Endothelial cell of umbilical vein (primary cell): ENCODE results near the gene B4GALNT4. TPM values are rescaled to one million over a fixed set of nuclear protein-coding genes. Genes with fewer than 3 reads are reported as not detected.

Source experiments
- BruUV-seq: library from RNA; stranded (reverse); fragments of 400-500 nt; replicated peaks from 2 replicates; lab custom pipeline; 2021; lab: Mats Ljungman, UMichigan
- CTCF ChIA-PET: fragments of 300-600, 350-600 bp; sonication (Branson Sonifier 250); formaldehyde crosslinking; loops from one replicate; lab custom pipeline; 2021; ENCODE audit warnings: antibody characterized with exemption, inconsistent platforms; lab: Charles Lee
- POLR2A ChIA-PET: fragments of 300-600, 350-600 bp; sonication (Branson Sonifier 250); formaldehyde crosslinking; loops from one replicate; lab custom pipeline; 2021; ENCODE audit warnings: antibody characterized with exemption, inconsistent platforms; lab: Charles Lee
- DNase-seq: peaks from one replicate; pipeline ENCODE4 v3.0.0-alpha.2; 2011; ENCODE audit warnings: low read depth, low spot score
- FAIRE-seq: peaks from 2 replicates; lab custom pipeline; 2011; peaks lifted over from hg19 to GRCh38; lab: Jason Lieb, UNC
- H2AFZ ChIP-seq: 2 replicates; pipeline ENCODE4 v1.6.0; 2012; ENCODE audit warnings: low read depth, low read length, control low read depth, inconsistent platforms
- H3K27ac ChIP-seq: 2 replicates; pipeline ENCODE4 v1.5.1; 2011; ENCODE audit warnings: low read depth, mild to moderate bottlenecking, control low read depth, low read length, moderate library complexity; ENCODE audit not compliant: insufficient read depth
- H3K27me3 ChIP-seq, 2 experiments: 2 replicates each; pipeline versions ENCODE4 v1.6.0 to v1.6.1; 2011; ENCODE audit warnings: low read length in 2 of 2, mixed read lengths in 1 of 2; ENCODE audit not compliant: control insufficient read depth in 2 of 2, insufficient read depth in 2 of 2
- H3K36me3 ChIP-seq, 2 experiments: 2 replicates in 1 of 2; 3 replicates in 1 of 2; pipeline ENCODE4 v1.5.1; 2011; ENCODE audit warnings: low read length in 2 of 2, mild to moderate bottlenecking in 1 of 2, moderate library complexity in 1 of 2; ENCODE audit not compliant: control insufficient read depth in 2 of 2, insufficient read depth in 2 of 2; ENCODE audit errors: extremely low read depth in 1 of 2
- H3K4me1 ChIP-seq: 3 replicates; pipeline ENCODE4 v1.5.1; 2011; ENCODE audit warnings: mild to moderate bottlenecking, low read length; ENCODE audit not compliant: control insufficient read depth, insufficient read depth; ENCODE audit errors: extremely low read depth
- H3K4me2 ChIP-seq: 2 replicates; pipeline ENCODE4 v1.6.1; 2011; ENCODE audit warnings: low read length, control low read depth, mixed read lengths; ENCODE audit not compliant: insufficient read depth
- H3K4me3 ChIP-seq, 3 experiments: fragments of 200-600 bp in 1 of 3; sonication (generic), shearing (Covaris generic) in 1 of 3; replicated peaks in 1 of 3; 2 replicates each; pipeline ENCODE4 v1.5.1; 2011 to 2016; ENCODE audit warnings: control low read depth in 3 of 3, low read length in 3 of 3, mild to moderate bottlenecking in 2 of 3, inconsistent platforms in 1 of 3, low read depth in 1 of 3, moderate library complexity in 1 of 3; ENCODE audit not compliant: insufficient read depth in 1 of 3
- H3K79me2 ChIP-seq: 2 replicates; pipeline ENCODE4 v1.6.0; 2012; ENCODE audit warnings: low read length, inconsistent platforms; ENCODE audit not compliant: control insufficient read depth, insufficient read depth
- H3K9ac ChIP-seq: replicated peaks from 2 replicates; pipeline ENCODE3; 2011; ENCODE audit warnings: low read length, control low read depth; ENCODE audit not compliant: insufficient read depth; ENCODE audit errors: extremely low read depth
- H3K9me1 ChIP-seq: replicated peaks from 3 replicates; pipeline ENCODE4 v1.6.0; 2011; ENCODE audit warnings: mild to moderate bottlenecking, low read length; ENCODE audit not compliant: control insufficient read depth, insufficient read depth; ENCODE audit errors: extremely low read depth
- H3K9me3 ChIP-seq: replicated peaks from 2 replicates; pipeline ENCODE4 v1.5.1; 2012; ENCODE audit warnings: low read length, inconsistent platforms; ENCODE audit not compliant: control insufficient read depth, insufficient read depth
- H4K20me1 ChIP-seq: replicated peaks from 2 replicates; pipeline ENCODE3; 2011; ENCODE audit warnings: mild to moderate bottlenecking, low read length; ENCODE audit not compliant: control insufficient read depth, insufficient read depth; ENCODE audit errors: extremely low read depth
- EZH2 ChIP-seq: IDR thresholded peaks from 2 replicates; pipeline ENCODE4 v1.6.1; 2012; ENCODE audit warnings: borderline replicate concordance, low read depth, mild to moderate bottlenecking, moderate library complexity, low read length, inconsistent platforms; ENCODE audit not compliant: severe bottlenecking
- FOS ChIP-seq: IDR thresholded peaks from 2 replicates; pipeline ENCODE4 v1.6.1; 2011; ENCODE audit warnings: mild to moderate bottlenecking, low read length, moderate library complexity, borderline replicate concordance; ENCODE audit not compliant: insufficient read depth
- GATA2 ChIP-seq: IDR thresholded peaks from 2 replicates; pipeline ENCODE4 v1.7.0; 2011; ENCODE audit warnings: low read depth, mild to moderate bottlenecking, moderate library complexity, mixed read lengths, low read length; ENCODE audit not compliant: insufficient read length, insufficient read depth
- JUN ChIP-seq: IDR thresholded peaks from 2 replicates; pipeline ENCODE4 v1.6.1; 2011; ENCODE audit warnings: borderline replicate concordance, low read depth; ENCODE audit not compliant: insufficient read length, insufficient read depth
- MYC ChIP-seq: IDR thresholded peaks from one replicate; pipeline ENCODE4 v1.6.1; 2011; ENCODE audit warnings: mild to moderate bottlenecking, low read depth, low read length
- POLR2A ChIP-seq: IDR thresholded peaks from 2 replicates; pipeline ENCODE4 v1.6.1; 2012; ENCODE audit warnings: low read depth, mild to moderate bottlenecking, control low read depth, low read length
- POLR2AphosphoS5 ChIP-seq: IDR thresholded peaks from 2 replicates; pipeline ENCODE4 v1.6.1; 2012; ENCODE audit warnings: low read depth, mild to moderate bottlenecking, control low read depth, low read length, moderate library complexity; ENCODE audit not compliant: insufficient read depth
- dilution Hi-C: fragments of 300-500 bp; cut with MboI; formaldehyde crosslinking; loops from one replicate; pipeline ENCODE4 v1.15.0; 2019; ENCODE audit warnings: low sequenced_read_pairs; ENCODE audit not compliant: extremely low pct_ligation_motif_present
- intact Hi-C: fragments of 100-400 bp; cut with micrococcal nuclease; formaldehyde crosslinking; loops from one replicate; pipeline ENCODE4 v1.10.0; 2022
- polyA plus RNA-seq, 4 experiments: library from polyadenylated mRNA; depleted of rRNA in 3 of 4; stranded (reverse) in 3 of 4; unstranded in 1 of 4; fragments of >200 nt; gene quantifications; 2 replicates each; pipeline versions ENCODE4 v1.2.1 to v1.2.3, GENCODE V29; 2011 to 2012; ENCODE audit warnings: missing spikeins in 1 of 4
- total RNA-seq: library from RNA; stranded (reverse); gene quantifications from 2 replicates; pipeline ENCODE4 v1.2.3, GENCODE V29; 2021
- TF ChIP-seq, protein P1 (sequence below), 2 donors: IDR thresholded peaks; 1 replicate in 1 of 2; 2 replicates in 1 of 2; pipeline ENCODE4 v1.5.1; 2011; ENCODE audit warnings: low read length in 2 of 2, mild to moderate bottlenecking in 2 of 2, moderate library complexity in 2 of 2, control low read depth in 1 of 2, inconsistent platforms in 1 of 2, low read depth in 1 of 2; ENCODE audit not compliant: insufficient read depth in 1 of 2; ENCODE audit errors: extremely low read depth in 1 of 2
- TF ChIP-seq, protein P2 (sequence below): IDR thresholded peaks from 2 replicates; pipeline ENCODE4 v1.6.1; 2011; ENCODE audit not compliant: insufficient read depth, insufficient read length

B4GALNT4 gene
- total and polyA plus RNA-seq, 2 donors (not counting 3 experiments of a cell fraction or from before 2014, with no cell fraction given), result 9.2 to 9.6 TPM

DNA sequence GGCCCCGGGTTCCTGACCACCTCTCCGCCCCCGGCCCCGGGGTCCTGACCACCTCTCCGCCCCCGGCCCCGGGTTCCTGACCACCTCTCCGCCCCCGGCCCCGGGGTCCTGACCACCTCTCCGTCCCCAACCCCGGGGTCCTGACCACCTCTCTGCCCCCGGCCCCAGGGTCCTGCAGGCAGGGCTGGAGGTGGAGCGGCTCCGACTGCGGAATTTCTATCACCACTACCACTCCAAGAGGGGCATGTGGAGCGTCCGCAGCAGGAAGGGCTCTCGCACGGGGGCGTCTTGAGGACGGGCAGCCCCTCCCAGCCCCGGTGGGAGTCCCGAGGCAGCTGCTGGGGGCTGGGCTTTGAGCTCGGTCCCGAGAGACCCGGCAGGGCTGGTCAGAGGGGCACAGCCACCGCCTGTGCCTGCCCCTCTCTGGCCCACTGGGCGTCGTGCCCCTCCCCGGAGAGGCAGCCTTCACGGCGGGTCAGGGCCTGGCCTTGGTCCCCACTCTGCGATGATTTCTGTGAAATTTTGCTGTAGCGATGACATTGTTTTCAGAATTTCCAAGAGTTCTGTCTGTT is 12.3 kb downstream of the B4GALNT4 start:
- no peaks in the 10 kb centered on the region for H3K79me2 ChIP-seq
- CTCF ChIA-PET, result no interaction called here
- no TSS peak for BruUV-seq
- no peaks in the 10 kb centered on the region for H3K9me1 ChIP-seq
- H4K20me1 ChIP-seq, result no peaks in the 10 kb centered on the region
- no peaks in the 10 kb centered on the region for H3K36me3 ChIP-seq
- no peaks in the 10 kb centered on the region for H3K9me3 ChIP-seq
- H2AFZ ChIP-seq, result no peak overlapping the region
- no peak overlapping the region for H3K9ac ChIP-seq
- H3K4me3 ChIP-seq, result no peak overlapping the region
- TF ChIP-seq JUN (no peak), EZH2 (no peak), GATA2 (no peak), POLR2AphosphoS5 (no peak), POLR2A (no peak), MYC (no peak), FOS (no peak)
- TF ChIP-seq, protein P1, sequence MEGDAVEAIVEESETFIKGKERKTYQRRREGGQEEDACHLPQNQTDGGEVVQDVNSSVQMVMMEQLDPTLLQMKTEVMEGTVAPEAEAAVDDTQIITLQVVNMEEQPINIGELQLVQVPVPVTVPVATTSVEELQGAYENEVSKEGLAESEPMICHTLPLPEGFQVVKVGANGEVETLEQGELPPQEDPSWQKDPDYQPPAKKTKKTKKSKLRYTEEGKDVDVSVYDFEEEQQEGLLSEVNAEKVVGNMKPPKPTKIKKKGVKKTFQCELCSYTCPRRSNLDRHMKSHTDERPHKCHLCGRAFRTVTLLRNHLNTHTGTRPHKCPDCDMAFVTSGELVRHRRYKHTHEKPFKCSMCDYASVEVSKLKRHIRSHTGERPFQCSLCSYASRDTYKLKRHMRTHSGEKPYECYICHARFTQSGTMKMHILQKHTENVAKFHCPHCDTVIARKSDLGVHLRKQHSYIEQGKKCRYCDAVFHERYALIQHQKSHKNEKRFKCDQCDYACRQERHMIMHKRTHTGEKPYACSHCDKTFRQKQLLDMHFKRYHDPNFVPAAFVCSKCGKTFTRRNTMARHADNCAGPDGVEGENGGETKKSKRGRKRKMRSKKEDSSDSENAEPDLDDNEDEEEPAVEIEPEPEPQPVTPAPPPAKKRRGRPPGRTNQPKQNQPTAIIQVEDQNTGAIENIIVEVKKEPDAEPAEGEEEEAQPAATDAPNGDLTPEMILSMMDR (IDR thresholded peaks at IDR 0.05; ENCODE audit: extremely low read depth in 1 of 2, insufficient read depth in 1 of 2, low read depth in 1 of 2, low read length in 2 of 2), result no peak
- TF ChIP-seq, protein P2, sequence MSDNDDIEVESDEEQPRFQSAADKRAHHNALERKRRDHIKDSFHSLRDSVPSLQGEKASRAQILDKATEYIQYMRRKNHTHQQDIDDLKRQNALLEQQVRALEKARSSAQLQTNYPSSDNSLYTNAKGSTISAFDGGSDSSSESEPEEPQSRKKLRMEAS, result no peak
- FAIRE-seq (no peak), DNase-seq (no peak)
- H3K4me1 ChIP-seq, result no peaks in the 10 kb centered on the region
- intact Hi-C loops (no loop called here), dilution Hi-C loops (no loop called here)
- H3K27ac ChIP-seq, result no peak overlapping the region
- POLR2A ChIA-PET, result no interaction called here
- H3K27me3 ChIP-seq, result no peaks in the 10 kb centered on the region
- H3K4me2 ChIP-seq, result no peak overlapping the region
